ENCODE results near the gene WDR55.
"Not testable (repeated sequence)": the region's sequence is repeated elsewhere in the genome, so short reads cannot be mapped to it uniquely, and the experiment has no call there.

WDR55 gene

DNA sequence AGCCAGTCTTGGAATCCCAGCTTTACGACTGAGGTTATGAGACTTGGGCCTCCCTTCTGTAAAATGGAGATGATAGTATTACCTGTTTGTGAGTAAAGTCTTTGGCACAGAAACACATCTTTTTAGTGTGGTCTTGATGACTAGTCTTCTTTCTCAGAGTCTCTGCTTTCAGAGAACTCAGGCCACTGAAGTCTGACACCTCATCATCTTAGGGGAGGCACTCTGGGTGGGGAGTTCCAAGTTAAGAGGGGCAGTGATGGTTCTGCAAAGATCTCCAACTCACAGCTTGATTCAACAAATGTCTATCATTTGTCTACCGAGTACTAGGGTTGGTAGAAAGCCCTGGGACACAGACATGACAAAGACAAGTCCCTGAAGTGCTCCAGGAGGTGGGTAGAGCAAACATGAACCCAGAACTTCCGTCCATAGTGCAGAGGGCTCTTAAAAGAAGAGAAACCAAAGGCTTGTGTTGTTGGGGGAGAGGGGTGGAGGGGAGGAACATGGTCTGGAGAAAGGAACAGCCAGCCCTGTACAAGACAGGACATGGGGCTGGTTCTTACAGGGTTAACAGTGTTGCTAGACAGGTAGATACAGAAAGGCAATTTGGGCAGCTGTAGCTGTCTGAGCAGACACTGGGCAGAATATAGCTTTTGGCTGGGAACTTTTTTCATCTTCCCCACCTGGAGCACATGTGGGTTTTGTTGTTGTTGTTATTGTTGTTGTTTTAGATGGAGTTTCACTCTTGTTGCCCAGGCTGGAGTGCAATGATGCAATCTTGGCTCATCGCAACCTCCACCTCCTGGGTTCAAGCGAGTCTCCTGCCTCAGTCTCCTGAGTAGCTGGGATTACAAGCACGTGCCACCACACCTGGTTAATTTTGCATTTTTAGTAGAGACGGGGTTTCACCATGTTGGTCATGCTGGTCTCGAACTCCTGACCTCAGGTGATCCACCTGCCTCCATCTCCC, 29.1 kb upstream of the WDR55 start:
- no peak for TF ChIP-seq POLR2A (IDR thresholded peaks at IDR 0.05; ENCODE audit: low read depth, low read length)
- DNase-seq (ENCODE audit: insufficient read length, low spot score) (no peak), FAIRE-seq (no peak)

DNA sequence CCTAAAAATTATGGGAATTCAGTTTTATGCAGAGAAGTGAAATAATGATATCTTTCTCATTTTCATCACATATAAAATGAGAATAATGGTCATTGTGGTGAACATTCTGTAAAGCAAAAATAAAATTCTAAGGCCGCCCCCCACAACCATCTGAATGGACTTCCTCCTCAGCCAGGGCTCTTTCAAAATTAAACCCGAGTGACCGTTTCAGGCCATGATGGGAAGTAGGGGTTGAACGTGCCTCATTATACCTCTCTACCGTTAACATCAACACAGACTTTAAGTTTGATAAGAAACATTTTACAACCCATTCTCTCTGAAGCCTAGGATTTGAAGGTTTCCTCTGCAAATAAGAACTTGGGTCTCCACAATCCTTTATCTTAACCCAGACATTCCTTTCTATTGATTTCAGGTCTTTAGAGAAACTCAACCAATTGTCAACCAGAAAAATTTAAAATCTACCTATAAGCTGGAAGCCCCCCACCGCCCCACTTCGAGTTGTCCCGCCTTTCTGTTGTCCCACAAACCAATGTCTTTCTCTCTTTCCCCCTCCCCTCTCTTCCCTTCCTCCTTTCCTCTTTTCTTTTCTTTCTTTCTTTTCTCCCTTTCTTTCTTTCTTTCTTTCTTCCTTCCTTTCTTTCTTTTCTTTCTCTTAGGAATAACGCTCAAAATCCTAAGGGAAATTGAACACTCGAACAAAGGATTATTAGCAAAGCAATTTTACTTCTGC, 27.2 kb upstream of the WDR55 start:
- DNase-seq (ENCODE audit: insufficient read length, low spot score) (no peak), FAIRE-seq (no peak)
- TF ChIP-seq POLR2A (IDR thresholded peaks at IDR 0.05; ENCODE audit: low read depth, low read length), result no peak

DNA sequence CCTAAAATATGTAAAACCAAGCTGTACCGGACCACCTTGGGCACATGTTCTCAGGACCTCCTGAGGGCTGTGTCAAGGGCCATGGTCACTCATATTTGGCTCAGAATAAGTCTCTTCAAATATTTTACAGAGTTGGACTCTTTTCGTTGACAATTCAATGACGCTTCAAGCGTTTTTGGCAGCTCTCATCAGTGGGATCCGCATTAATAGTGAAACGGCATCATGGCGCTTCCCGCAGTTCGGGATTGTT, 25.9 kb upstream of the WDR55 start:
- not testable (repeated sequence) for FAIRE-seq; DNase-seq (ENCODE audit: insufficient read length, low spot score)

DNA sequence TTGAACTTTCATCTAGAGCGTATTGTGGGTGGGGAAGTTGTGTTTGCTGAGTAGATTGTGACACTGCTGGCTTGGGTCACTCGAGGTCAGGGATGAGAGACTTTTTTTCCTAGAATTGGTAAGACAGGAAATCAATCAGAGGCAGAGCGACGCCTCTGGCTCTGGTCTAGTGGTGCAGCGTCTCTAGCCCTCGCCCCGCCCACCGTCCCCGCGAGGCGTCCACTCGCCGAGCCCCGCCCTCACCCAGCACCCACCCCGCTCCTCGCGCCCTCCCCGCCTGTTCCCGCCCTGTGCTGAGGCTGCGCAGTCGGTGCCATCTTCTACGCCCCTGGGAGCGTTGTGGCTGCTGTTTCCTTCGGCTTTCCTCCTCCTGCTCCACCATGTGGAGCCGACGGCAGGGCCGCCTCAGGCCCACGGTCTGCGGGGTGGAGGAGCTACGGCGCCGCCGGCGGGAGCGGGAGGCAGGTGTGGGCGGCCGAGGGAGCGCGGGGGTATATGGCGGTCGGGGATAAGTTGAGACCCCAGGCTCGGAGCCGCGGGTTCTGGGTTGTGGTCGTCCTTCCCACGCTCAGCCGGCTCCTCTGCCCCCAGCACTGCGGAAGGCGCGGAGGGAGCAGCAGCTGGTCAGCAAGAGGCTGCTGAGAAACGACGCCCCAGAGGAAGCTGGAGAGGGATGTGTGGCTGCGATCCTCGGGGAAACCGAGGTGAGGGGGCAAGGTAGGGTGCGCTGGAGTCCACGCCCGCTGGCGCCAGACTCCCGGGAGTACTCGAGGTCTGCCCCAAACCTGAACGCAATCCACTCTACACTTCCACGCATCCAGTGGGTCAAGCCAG, 25.3 kb upstream of the WDR55 start, which contains the start of gene TMCO6:
TMCO6 (plus strand) TSS at position 304 of the 834 bp plus-strand sequence; CDS start at position 381, 77 bp downstream.
- peak; percentile 65 for DNase-seq (ENCODE audit: insufficient read length, low spot score)
- FAIRE-seq, result no peak
- peak; percentile 75 for TF ChIP-seq POLR2A (IDR thresholded peaks at IDR 0.05; ENCODE audit: low read depth, low read length)

DNA sequence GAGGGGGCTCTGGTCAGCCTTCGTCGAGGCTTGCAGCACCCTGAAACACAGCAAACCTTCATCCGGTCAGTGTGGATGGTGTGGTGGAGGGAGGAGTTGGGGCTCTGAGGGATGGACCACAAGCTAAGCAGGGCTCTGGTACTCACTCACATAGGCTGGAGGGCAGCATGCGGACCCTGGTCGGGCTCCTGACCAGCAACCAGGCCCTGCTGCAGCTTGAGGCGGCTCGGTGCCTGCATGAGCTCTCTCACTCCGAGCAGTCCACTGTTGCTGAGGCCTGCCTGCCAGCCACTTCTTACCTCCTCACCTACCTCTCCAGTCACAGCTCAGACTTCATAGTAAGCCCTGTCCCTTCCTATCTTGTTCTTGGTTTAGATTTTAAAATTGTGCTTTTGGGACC, 23.0 kb upstream of the WDR55 start:
- FAIRE-seq (no peak), DNase-seq (ENCODE audit: insufficient read length, low spot score) (no peak)
- TF ChIP-seq POLR2A (IDR thresholded peaks at IDR 0.05; ENCODE audit: low read depth, low read length), result no peak

DNA sequence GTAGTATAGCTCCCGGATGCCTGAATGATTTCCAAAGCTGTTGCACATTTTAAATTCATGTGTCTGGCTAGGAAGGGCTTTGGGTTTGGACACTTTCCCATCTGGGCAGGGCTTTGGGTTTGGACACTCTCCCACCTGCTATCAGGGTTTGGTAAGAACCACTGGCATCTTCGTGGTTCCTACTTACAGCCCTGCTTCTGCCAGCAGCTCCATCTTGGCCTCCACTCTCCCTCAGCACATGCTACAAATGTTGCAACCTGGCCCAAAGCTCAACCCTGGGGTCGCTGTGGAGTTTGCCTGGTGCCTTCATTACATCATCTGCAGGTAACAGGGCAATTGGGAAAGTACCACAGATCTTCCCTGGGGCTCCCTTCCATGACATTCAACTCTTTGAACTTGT, 22.0 kb upstream of the WDR55 start:
- DNase-seq (ENCODE audit: insufficient read length, low spot score), result no peak
- TF ChIP-seq POLR2A (IDR thresholded peaks at IDR 0.05; ENCODE audit: low read depth, low read length), result no peak
- FAIRE-seq, result no peak

DNA sequence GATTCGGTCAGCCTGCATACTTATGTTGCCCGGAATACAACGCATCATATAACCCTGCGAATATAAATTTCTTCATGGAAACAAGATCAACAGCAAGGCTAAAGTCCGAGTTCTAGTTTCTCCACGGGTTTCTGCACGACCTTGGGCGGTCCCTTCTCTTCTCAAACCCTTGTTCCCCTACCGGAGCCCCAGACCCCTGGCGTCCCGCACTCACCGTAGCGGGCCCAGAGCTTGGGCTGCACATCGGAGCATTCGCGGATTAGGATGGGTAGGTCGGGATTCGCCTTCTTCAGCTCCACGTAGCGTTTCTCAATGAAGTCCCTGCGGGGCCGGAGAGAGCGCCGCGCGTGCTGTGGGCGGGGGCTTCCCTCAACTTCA, 17.7 kb upstream of the WDR55 start:
- FAIRE-seq, result no peak
- no peak for DNase-seq (ENCODE audit: insufficient read length, low spot score)
- no peak for TF ChIP-seq POLR2A (IDR thresholded peaks at IDR 0.05; ENCODE audit: low read depth, low read length)

DNA sequence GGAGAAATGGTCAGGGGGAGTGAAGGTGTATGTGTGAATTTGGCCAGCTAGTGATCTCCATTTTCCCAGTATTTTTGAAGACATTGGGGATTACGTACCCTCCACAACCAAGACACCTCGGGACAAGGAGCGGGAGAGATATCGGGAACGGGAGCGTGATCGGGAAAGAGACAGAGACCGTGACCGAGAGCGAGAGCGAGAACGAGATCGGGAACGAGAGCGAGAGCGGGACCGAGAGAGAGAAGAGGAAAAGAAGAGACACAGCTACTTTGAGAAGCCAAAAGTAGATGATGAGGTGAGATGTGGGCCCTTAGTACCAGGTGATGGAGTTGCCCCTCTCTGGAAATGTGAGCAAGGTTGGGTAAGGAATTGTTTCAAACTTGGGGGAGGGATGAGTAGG, 5.8 kb upstream of the WDR55 start:
- FAIRE-seq, result no peak
- DNase-seq (ENCODE audit: insufficient read length, low spot score), result no peak
- no peak for TF ChIP-seq POLR2A (IDR thresholded peaks at IDR 0.05; ENCODE audit: low read depth, low read length)

DNA sequence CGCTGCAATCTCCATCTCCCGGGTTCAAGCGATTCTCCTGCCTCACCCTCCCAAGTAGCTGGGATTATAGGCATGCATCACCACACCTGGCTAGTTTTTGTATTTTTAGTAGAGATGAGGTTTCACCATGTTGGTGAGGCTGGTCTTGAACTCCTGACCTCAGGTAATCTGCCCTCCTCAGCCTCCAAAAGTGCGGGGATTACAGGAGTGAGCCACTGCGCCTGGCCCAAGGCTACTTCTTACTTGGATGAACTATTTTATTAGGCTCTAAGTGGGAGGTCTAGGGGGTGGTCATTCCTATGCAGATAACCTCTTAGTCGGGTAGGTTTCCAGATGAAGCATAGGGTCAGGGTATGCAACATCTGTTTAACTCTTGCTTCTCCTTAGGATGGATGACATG, 4.3 kb upstream of the WDR55 start:
- DNase-seq (ENCODE audit: insufficient read length, low spot score); FAIRE-seq: not testable (repeated sequence)

DNA sequence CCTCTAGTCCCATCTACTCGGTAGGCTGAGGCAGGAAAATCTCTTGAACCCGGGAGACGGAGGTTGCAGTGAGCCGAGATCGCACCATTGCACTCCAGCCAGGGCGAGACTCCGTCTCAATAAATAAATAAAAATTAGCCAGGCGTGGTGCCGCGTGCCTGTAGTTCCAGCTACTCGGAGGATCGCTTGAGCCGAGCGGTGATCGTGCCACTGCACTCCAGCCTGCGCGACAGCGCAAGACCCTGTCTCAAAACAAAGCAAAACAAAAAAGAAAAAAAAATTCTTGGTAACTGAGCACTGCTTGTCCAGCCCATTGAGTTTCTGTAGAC, 710 bp upstream of the WDR55 start:
- no peak for TF ChIP-seq POLR2A (IDR thresholded peaks at IDR 0.05; ENCODE audit: low read depth, low read length)
- FAIRE-seq (no peak), DNase-seq (ENCODE audit: insufficient read length, low spot score) (no peak)

DNA sequence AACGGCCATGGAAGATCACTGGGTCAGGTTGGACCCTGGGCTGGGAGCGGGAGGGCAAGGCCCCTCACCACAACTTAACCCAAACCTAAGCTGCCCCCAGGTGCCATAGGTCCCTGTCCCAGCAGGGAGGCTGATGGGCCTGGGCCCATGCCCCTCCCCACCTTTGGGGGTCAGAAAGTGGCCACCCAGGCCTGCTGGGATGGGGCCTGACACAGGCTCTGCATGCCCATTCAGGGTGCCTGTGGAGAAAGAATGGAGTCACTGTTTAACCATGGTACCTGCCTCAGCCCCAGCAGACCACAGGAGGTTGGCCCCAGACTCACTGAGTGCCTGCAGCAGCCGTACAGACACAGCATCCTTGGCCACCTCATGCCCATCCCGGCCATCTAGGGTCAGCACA, 6.3 kb downstream of the WDR55 start:
- FAIRE-seq, result not testable (repeated sequence)

DNA sequence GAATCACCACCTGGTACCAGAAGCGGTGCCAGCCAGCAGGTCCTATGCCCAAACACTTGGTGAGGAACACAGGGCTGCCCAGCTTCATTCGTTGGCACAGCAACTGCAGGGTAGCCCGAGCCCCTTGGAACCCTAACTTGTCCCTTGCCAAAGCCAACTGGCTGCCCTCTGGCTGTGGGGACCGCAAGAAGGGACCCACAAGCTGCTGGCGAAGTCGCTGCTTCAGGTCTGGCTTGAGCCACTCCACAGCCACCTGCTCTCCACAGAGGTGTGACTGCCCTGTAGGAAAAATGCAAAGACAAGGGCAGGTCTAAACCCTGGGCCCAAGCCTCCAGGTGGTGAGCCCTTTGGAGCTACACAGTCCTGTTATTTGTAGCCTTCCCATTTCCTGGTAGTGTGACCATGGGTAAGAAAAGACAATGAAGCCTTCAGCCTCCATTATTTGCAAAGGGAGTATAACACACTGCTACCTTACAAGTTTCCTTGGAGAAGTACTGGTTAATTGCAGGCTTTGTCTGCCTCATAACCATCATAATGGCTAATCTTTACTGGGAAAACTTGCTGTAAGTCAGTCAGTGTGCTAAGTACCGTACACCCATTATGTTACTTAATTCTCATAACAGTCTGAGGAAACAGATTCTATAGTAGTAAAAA, 6.9 kb downstream of the WDR55 start:
- no peak for TF ChIP-seq POLR2A (IDR thresholded peaks at IDR 0.05; ENCODE audit: low read depth, low read length)
- FAIRE-seq, result no peak
- DNase-seq (ENCODE audit: insufficient read length, low spot score), result no peak

More for the DNA sequence above, 6.3 kb downstream of the WDR55 start:
- not testable (repeated sequence) for DNase-seq (ENCODE audit: insufficient read length, low spot score)

DNA sequence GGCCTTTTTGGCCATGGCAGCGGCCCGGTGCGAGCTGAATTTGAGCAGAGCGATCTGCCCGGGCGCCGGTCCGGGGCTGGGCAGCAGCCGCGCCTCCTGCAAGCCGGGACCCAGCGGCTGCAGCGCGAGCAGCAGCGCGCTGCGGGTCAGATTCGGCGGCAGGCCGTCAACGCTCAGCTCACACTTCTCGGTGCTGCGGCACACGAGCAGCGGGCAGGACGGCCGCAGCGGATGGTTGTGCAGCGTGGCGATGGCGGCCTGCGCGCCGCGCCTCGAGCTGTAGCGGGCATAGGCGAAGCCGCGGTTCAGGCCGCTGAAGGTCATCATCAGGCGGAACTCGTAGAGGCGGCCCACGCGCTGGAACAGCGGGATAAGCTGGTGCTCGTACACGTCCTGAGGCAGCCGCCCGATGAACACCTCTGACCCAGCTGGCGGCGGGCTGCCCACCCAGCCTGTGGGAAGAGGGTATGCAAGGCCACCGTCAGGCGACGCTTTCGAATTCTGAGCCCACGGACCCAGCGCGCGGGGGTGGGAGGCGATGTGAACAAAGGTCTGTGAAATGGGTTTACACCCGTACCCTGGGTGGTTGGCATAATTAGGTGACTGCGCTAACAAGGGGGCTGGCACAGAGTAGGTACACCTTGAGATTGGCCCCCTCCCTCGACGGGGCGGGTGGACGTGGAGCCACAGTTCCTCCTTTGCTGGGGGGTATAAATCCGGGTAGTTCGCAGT, 7.9 kb downstream of the WDR55 start:
- FAIRE-seq, result no peak
- TF ChIP-seq POLR2A (IDR thresholded peaks at IDR 0.05; ENCODE audit: low read depth, low read length), result no peak
- no peak for DNase-seq (ENCODE audit: insufficient read length, low spot score)

Measured in H54 (cell line).